Measurements from ENCODE around the gene ULK4.

Gene ULK4

GRCh38 chr3:41450416-41451231 is 511.3 kb downstream of the ULK4 start (continued):
- TF ChIP-seq ZNF423 (tag by site-specific recombination; IDR thresholded peaks at IDR 0.05), result no peak
- no peak for TF ChIP-seq KLF17 (tag by site-specific recombination; IDR thresholded peaks at IDR 0.05)
- TF ChIP-seq ZNF514 (tag by site-specific recombination; IDR thresholded peaks at IDR 0.05), result no peak
- TF ChIP-seq ZNF670 (tag by site-specific recombination; IDR thresholded peaks at IDR 0.05; ENCODE audit: low read depth), result no peak
- no peak for TF ChIP-seq ZBTB48 (tag by site-specific recombination; IDR thresholded peaks at IDR 0.05)
- peak; percentile 26; the same call in 1 of the 2 replicates for TF ChIP-seq ZNF654 (tag by site-specific recombination; IDR thresholded peaks at IDR 0.05; ENCODE audit: low read depth)
- no peak for TF ChIP-seq ZFHX2 (tag by site-specific recombination; conservative IDR thresholded peaks at IDR 0.05)
- TF ChIP-seq REST (tag by site-specific recombination; IDR thresholded peaks at IDR 0.05), result no peak
- no peak for TF ChIP-seq ZNF449 (tag by site-specific recombination; IDR thresholded peaks at IDR 0.05)
- no peak for TF ChIP-seq HOXC10 (CRISPR knock-in tag; IDR thresholded peaks at IDR 0.05)
- TF ChIP-seq ZNF292 (tag by site-specific recombination; IDR thresholded peaks at IDR 0.05; ENCODE audit: borderline replicate concordance, low read depth), result no peak
- TF ChIP-seq ZNF394 (tag by site-specific recombination; IDR thresholded peaks at IDR 0.05; ENCODE audit: borderline replicate concordance), result no peak
- no peak for TF ChIP-seq ZNF155 (tag by site-specific recombination; IDR thresholded peaks at IDR 0.05)
- TF ChIP-seq ZNF221 (tag by site-specific recombination; IDR thresholded peaks at IDR 0.05; ENCODE audit: borderline replicate concordance), result no peak
- no peak for TF ChIP-seq ZBTB21 (tag by site-specific recombination; IDR thresholded peaks at IDR 0.05)
- no peak for TF ChIP-seq ZNF211 (tag by site-specific recombination; IDR thresholded peaks at IDR 0.05; ENCODE audit: low read depth)
- no peak for TF ChIP-seq ZNF112 (tag by site-specific recombination; IDR thresholded peaks at IDR 0.05)
- no peak for TF ChIP-seq ZNF558 (tag by site-specific recombination; IDR thresholded peaks at IDR 0.05)
- TF ChIP-seq GLI2 (tag by site-specific recombination; IDR thresholded peaks at IDR 0.05; ENCODE audit: borderline replicate concordance, low read depth), result peak; percentile 61
- TF ChIP-seq ZNF202 (tag by site-specific recombination; IDR thresholded peaks at IDR 0.05; ENCODE audit: borderline replicate concordance), result no peak
- no peak for TF ChIP-seq ZNF626 (tag by site-specific recombination; IDR thresholded peaks at IDR 0.05)
- TF ChIP-seq YY1 (tag by site-specific recombination; IDR thresholded peaks at IDR 0.05), result no peak
- no peak for TF ChIP-seq ZNF184 (tag by site-specific recombination; IDR thresholded peaks at IDR 0.05)
- TF ChIP-seq, protein P1, sequence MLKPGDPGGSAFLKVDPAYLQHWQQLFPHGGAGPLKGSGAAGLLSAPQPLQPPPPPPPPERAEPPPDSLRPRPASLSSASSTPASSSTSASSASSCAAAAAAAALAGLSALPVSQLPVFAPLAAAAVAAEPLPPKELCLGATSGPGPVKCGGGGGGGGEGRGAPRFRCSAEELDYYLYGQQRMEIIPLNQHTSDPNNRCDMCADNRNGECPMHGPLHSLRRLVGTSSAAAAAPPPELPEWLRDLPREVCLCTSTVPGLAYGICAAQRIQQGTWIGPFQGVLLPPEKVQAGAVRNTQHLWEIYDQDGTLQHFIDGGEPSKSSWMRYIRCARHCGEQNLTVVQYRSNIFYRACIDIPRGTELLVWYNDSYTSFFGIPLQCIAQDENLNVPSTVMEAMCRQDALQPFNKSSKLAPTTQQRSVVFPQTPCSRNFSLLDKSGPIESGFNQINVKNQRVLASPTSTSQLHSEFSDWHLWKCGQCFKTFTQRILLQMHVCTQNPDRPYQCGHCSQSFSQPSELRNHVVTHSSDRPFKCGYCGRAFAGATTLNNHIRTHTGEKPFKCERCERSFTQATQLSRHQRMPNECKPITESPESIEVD (tag by site-specific recombination; IDR thresholded peaks at IDR 0.05), result peak; percentile 99
- no peak for TF ChIP-seq ZNF555 (tag by site-specific recombination; conservative IDR thresholded peaks at IDR 0.05)
- TF ChIP-seq FEZF1 (tag by site-specific recombination; IDR thresholded peaks at IDR 0.05), result peak; percentile 98
- TF ChIP-seq ZNF138 (tag by site-specific recombination; IDR thresholded peaks at IDR 0.05; ENCODE audit: borderline replicate concordance), result no peak
- TF ChIP-seq ZNF513 (tag by site-specific recombination; IDR thresholded peaks at IDR 0.05), result no peak
- TF ChIP-seq ZSCAN16 (tag by site-specific recombination; IDR thresholded peaks at IDR 0.05), result no peak
